A549 (cell line): Measurements from ENCODE around the gene CDC42BPB.

Experiments used
- CEBPB ChIP-seq, 2 experiments: fragments of >200 bp in 1 of 2; sonication (Bioruptor Twin) in 1 of 2; formaldehyde crosslinking in 1 of 2; IDR thresholded peaks; 2 replicates each; pipeline ENCODE4 v1.6.1; 2012 to 2016
- TF ChIP-seq, protein P1 (sequence below): fragments of >200 bp; sonication (Bioruptor Twin); formaldehyde crosslinking; IDR thresholded peaks from 3 replicates; pipeline ENCODE4 v1.5.1; 2016
- TF ChIP-seq, protein P2 (sequence below): IDR thresholded peaks from 2 replicates; pipeline ENCODE4 v1.6.1; 2012

DNA sequence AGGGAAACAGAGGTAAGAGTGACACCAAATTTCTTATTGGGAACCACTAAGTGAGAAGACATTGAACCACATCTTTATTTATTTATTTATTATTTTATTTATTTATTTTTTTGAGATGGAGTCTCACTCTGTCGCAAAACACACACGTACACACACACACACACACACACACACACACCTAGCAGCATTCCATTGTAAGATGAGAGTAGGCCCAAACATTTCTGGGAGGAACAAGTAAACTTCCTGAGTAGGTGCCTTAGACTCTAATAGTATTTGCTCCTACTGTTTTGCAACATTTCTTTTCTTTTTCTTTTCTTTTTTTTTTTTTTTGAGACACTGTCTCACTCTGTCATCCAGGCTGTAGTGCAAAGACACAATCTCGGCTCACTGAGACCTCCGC lies 7.1 kb upstream of the CDC42BPB start:
- TF ChIP-seq, protein P1, sequence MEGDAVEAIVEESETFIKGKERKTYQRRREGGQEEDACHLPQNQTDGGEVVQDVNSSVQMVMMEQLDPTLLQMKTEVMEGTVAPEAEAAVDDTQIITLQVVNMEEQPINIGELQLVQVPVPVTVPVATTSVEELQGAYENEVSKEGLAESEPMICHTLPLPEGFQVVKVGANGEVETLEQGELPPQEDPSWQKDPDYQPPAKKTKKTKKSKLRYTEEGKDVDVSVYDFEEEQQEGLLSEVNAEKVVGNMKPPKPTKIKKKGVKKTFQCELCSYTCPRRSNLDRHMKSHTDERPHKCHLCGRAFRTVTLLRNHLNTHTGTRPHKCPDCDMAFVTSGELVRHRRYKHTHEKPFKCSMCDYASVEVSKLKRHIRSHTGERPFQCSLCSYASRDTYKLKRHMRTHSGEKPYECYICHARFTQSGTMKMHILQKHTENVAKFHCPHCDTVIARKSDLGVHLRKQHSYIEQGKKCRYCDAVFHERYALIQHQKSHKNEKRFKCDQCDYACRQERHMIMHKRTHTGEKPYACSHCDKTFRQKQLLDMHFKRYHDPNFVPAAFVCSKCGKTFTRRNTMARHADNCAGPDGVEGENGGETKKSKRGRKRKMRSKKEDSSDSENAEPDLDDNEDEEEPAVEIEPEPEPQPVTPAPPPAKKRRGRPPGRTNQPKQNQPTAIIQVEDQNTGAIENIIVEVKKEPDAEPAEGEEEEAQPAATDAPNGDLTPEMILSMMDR, result no peak
- TF ChIP-seq CEBPB (IDR thresholded peaks at IDR 0.05), result no peak
- TF ChIP-seq, protein P2, sequence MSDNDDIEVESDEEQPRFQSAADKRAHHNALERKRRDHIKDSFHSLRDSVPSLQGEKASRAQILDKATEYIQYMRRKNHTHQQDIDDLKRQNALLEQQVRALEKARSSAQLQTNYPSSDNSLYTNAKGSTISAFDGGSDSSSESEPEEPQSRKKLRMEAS, result no peak
